ENCODE measurements around the gene GPATCH1.
A peak's percentile ranks its signal among the peaks of the same experiment; 100 is the strongest.
"Not testable (repeated sequence)": the region's sequence is repeated elsewhere in the genome, so short reads cannot be mapped to it uniquely, and the experiment has no call there.

GPATCH1 gene

DNA sequence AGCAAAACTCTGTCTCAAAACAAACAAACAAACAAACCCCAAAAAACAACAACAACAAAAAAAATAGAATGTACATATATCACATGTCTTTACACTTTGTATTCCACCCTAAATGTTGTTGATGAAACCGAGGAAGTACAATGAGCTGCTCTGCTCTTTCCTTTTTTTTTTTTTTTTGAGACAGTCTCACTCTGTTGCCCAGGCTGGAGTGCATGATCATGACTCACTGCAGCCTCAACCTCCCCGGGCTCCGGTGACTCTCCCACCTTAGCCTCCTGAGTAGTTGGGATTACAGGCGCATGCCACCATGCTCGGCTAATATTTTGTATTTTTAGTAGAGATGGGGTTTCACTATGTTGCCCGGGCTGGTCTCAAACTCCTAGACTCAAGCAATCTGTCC lies 82.5 kb downstream of the GPATCH1 start:
- DNase-seq, result no peak

- DNase-seq, result not testable (repeated sequence)
Observed at GRCh38 chr19:33166037-33166436, 85.1 kb downstream of the GPATCH1 start.

- no peak for DNase-seq
Observed at GRCh38 chr19:33167438-33167837, 86.5 kb downstream of the GPATCH1 start.

- no peak for DNase-seq
Observed at GRCh38 chr19:33168528-33168927, 87.5 kb downstream of the GPATCH1 start.

- no peak for DNase-seq
Observed at GRCh38 chr19:33171222-33171795, 90.3 kb downstream of the GPATCH1 start.

- no peak for DNase-seq
Observed at GRCh38 chr19:33171916-33172359, 91.0 kb downstream of the GPATCH1 start.

- DNase-seq, result no peak
Observed at GRCh38 chr19:33174186-33174585, 93.2 kb downstream of the GPATCH1 start.

GRCh38 chr19:33175156-33175782 lies 94.3 kb downstream of the GPATCH1 start:
- DNase-seq, result no peak

GRCh38 chr19:33175886-33176669 lies 95.1 kb downstream of the GPATCH1 start:
- DNase-seq, result peak; percentile 15 to 23

DNA sequence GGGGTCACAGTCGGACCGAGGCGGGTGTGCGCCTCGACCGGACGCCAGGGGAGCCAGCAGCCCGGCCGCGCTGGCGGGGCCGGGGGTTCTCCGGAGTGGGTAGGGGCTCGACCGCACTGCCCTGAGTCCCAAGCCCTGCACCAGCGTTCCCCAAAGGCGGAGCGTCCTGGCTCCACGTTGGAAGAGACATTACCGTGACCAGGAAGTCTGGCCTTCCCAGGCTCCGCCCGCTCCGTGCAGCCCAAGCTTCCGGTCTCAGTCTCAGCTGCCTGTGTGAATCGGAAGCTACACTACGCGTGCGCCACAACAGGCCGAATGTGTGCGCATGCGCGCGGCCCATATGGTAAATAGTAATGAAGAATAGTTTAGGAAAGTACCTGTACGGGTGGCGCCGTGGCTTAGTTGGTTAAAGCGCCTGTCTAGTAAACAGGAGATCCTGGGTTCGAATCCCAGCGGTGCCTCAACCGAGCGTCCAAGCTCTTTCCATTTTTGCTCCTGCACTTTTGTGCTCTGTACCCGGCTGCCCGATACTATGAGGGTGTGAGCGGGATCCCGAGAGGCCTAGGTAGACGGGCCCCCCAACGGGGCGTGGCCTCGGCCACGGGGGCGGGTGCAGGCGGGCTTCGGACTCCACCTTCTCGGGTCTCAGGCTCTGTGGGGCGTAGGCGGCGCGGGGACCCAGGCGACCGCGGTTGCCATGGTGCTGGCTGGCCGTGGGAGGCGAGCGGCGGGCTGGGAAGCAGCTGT lies 95.9 kb downstream of the GPATCH1 start:
- peak; percentile 97 to 99 for DNase-seq

DNA sequence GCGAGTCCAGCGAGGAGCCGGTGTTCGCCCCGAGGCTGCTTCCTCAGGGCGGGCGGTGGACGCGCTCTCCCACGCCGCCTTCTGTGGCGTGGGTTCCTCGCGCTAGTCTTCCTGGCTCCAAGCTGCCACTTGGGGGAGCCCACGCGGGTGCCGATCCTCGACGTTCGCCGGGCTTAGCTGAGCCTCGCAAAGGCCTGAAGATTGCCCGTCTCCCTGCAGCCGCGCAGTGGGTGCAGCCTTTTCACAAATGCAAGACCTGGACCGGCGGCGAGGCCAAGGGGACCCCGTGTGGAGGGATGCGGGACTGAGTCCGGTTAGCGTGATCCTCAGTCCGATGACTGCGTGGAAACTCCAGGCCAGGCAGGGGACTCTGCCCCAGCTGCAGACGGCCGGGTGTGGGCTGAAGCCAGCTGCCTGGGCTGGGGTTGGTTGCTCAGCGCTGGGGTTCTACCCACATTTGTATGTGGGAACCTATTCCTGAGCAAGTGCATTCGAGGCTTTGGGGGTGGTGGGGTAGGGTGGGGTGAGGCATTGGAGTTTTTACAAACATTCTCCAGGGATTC lies 96.5 kb downstream of the GPATCH1 start:
- DNase-seq, result peak; percentile 84 to 86
